Glutamatergic neuron (in vitro differentiated cells): Measurements from ENCODE around the gene MAP3K19. TPM values are rescaled to one million over a fixed set of nuclear protein-coding genes. Genes with fewer than 3 reads are reported as not detected.

Experiments used
- DNase-seq: peaks from one replicate; pipeline ENCODE4 v3.0.0; 2022
- H3K27ac Mint-ChIP-seq: one replicate; pipeline ENCODE4 v1.8.0; 2020; ENCODE audit warnings: mild to moderate bottlenecking, mixed read lengths, inconsistent platforms; ENCODE audit not compliant: unreplicated experiment
- H3K27me3 Mint-ChIP-seq: one replicate; pipeline ENCODE4 v1.8.0; 2020; ENCODE audit warnings: mild to moderate bottlenecking, moderate library complexity, mixed read lengths, inconsistent platforms; ENCODE audit not compliant: unreplicated experiment
- H3K36me3 Mint-ChIP-seq: one replicate; pipeline ENCODE4 v1.8.0; 2020; ENCODE audit warnings: mild to moderate bottlenecking, mixed read lengths, inconsistent platforms; ENCODE audit not compliant: unreplicated experiment
- H3K4me1 Mint-ChIP-seq: one replicate; pipeline ENCODE4 v1.8.0; 2020; ENCODE audit warnings: mild to moderate bottlenecking, low read depth, mixed read lengths, inconsistent platforms; ENCODE audit not compliant: unreplicated experiment
- H3K4me3 Mint-ChIP-seq: one replicate; pipeline ENCODE4 v1.8.0; 2020; ENCODE audit warnings: mild to moderate bottlenecking, mixed read lengths, inconsistent platforms; ENCODE audit not compliant: unreplicated experiment
- H3K9me3 Mint-ChIP-seq: one replicate; pipeline ENCODE4 v1.8.0; 2020; ENCODE audit warnings: mild to moderate bottlenecking, moderate library complexity, mixed read lengths, inconsistent platforms; ENCODE audit not compliant: unreplicated experiment
- total RNA-seq: library from RNA; stranded (reverse); fragmentation: NEBNext Ultra II Directional; extraction: Animal tissue kit (Norgen Biotek cat#: 25700); gene quantifications from one replicate; pipeline ENCODE4 v1.2.1, GENCODE V29; 2021; ENCODE audit not compliant: unreplicated experiment
- TF ChIP-seq, protein P1 (sequence below): fragments of 200-600 bp; sonication (generic); IDR thresholded peaks from one replicate; pipeline ENCODE4 v1.5.0; 2021; ENCODE audit not compliant: partially characterized antibody, unreplicated experiment

Gene MAP3K19
- total RNA-seq, 1 donor from 2014 or later, result not detected

DNA sequence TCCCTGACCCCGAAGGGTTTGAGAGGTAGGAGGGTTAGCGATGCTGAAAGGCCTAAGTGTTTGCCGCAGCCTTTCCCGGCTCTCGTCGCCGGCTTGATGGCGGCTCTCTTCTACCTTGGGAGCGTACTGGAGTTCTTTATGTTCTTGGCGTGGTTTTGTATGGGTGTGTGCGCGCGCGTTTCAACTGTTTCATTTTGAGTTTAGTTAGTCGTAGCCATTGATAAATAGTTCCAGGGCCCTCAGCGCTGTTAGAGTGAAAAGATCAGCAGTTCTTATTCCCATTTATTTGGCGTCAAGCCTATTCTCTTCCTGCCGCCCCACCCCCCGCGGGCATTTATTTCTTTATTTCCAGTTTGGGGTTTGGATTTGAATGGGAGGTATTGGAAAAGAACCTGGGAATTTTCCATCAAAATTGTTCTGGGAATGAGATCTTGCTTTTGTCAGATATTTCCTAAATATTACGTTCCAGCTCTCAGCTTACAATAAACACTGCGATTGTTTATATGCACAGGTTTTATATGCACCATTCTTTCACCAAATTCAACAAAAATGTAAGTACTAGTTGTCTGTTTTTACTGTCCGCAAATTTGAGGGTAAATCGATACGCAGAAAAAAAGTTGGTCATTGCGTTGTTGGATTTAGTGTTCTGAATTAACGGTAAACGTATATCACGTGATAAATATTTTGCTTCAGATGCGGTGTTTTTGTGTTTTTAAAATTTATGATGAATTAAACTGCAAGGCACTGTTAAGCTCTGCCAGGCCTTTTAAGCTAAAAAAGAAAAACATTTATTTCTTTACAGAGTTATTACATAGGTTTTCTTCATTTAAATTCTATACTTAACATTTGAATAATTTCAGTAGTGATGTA, 127.7 kb downstream of the MAP3K19 start:
- H3K36me3 Mint-ChIP-seq, result peaks cover 4% of the 10 kb centered on the region
- H3K4me3 Mint-ChIP-seq, result peak overlapping the region; percentile 99
- TF ChIP-seq, protein P1, sequence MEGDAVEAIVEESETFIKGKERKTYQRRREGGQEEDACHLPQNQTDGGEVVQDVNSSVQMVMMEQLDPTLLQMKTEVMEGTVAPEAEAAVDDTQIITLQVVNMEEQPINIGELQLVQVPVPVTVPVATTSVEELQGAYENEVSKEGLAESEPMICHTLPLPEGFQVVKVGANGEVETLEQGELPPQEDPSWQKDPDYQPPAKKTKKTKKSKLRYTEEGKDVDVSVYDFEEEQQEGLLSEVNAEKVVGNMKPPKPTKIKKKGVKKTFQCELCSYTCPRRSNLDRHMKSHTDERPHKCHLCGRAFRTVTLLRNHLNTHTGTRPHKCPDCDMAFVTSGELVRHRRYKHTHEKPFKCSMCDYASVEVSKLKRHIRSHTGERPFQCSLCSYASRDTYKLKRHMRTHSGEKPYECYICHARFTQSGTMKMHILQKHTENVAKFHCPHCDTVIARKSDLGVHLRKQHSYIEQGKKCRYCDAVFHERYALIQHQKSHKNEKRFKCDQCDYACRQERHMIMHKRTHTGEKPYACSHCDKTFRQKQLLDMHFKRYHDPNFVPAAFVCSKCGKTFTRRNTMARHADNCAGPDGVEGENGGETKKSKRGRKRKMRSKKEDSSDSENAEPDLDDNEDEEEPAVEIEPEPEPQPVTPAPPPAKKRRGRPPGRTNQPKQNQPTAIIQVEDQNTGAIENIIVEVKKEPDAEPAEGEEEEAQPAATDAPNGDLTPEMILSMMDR, result no peak
- H3K9me3 Mint-ChIP-seq, result peaks cover 19% of the 10 kb centered on the region
- peaks cover 10% of the 10 kb centered on the region for H3K27me3 Mint-ChIP-seq
- peak overlapping the region; percentile 99 for H3K27ac Mint-ChIP-seq
- H3K4me1 Mint-ChIP-seq, result peaks cover 8% of the 10 kb centered on the region
- DNase-seq, result no peak

DNA sequence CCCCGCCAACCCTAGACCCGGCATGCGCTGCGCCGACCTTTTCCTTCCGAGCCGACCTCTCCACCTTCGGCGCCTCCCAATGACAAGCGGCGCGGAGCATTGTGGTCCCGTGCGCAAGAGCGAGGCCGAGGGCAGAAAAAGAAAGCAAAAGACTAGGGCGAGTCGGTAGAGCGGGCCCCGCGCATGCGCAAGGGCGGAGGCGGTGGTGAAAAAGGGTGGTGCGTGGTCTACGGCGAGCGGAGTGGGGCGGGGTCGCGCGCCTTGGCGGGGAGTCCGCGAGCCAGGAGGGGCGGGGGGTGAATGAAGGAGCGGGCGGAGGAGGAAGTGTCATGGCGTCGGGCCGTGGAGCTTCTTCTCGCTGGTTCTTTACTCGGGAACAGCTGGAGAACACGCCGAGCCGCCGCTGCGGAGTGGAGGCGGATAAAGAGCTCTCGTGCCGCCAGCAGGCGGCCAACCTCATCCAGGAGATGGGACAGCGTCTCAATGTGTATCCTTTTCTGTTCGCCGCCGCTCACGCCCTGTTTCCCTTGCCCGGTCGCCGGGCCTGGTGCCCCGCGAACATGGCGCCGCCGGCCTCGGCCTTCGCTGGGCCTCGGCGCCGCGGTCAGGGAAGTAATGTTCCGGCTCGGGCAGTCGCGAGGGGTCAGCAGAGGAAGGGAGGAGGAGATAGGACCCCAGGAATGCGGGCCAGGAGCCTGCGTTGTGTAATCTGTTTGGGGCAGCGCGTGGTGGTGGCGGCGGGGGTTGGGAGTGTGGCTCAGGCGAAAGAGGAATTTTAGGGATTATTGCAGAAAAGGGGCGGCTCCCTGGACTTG, 128.5 kb downstream of the MAP3K19 start, which contains the start of gene CCNT2:
CCNT2 (plus strand) TSS at position 297 of the 815 bp plus-strand sequence; CDS start at position 330, 33 bp downstream.
- Mint-ChIP-seq H3K4me3 (peak within 1 kb of the TSS; percentile 99), H3K4me1 (peaks cover 8% of the 10 kb centered on the region), H3K27me3 (peaks cover 10% of the 10 kb centered on the region), H3K36me3 (peaks cover 5% of the 10 kb centered on the region), H3K27ac (peak within 1 kb of the TSS; percentile 99), H3K9me3 (peaks cover 19% of the 10 kb centered on the region)
- peak; percentile 100 for DNase-seq
- TF ChIP-seq, protein P1, result no peak

DNA sequence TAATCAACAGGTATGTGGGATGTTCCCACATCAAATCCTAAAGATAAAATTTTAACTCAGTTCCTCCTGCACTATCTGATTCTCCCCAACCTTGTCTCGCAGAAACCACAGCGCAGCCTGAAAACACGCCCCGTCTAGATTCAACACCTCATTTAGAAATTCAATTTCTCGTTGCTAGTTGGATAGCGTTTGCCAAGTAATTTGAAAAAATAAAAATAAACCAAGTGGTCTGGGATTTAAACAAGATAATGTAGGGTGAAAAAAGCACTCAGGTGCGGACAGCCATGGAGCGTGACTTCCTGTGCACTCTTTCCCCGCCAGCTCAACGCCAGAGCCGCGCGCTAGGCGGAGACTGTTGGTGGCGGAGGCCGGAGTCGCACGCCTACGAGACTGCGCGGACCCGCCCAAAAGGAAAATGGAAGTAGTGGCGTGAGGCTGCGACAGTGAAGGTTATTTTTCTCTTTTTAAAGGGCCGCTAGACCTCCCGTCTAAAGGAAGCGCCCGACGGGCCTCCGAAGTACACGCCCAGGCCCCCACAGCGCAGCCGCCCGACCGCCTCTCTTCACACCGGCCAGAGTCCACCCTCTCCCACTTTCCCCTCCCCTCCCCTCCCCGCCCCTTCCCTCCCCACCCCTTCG, 129.2 kb downstream of the MAP3K19 start:
- Mint-ChIP-seq H3K27me3 (peaks cover 12% of the 10 kb centered on the region), H3K36me3 (peaks cover 12% of the 10 kb centered on the region), H3K9me3 (peaks cover 19% of the 10 kb centered on the region), H3K4me3 (peak overlapping the region; percentile 99), H3K4me1 (peaks cover 8% of the 10 kb centered on the region), H3K27ac (peak overlapping the region; percentile 89)
- TF ChIP-seq, protein P1, result no peak
- peak; percentile 85 for DNase-seq

GRCh38 chr2:134917360-134917865, 129.8 kb downstream of the MAP3K19 start:
- H3K27ac Mint-ChIP-seq, result peak overlapping the region; percentile 89
- peaks cover 12% of the 10 kb centered on the region for H3K36me3 Mint-ChIP-seq
- H3K4me1 Mint-ChIP-seq, result peaks cover 5% of the 10 kb centered on the region
- H3K27me3 Mint-ChIP-seq, result peaks cover 12% of the 10 kb centered on the region
- DNase-seq, result no peak
- TF ChIP-seq, protein P1, result no peak
- H3K9me3 Mint-ChIP-seq, result peaks cover 21% of the 10 kb centered on the region
- H3K4me3 Mint-ChIP-seq, result peak overlapping the region; percentile 99

Other genes with a start within 250 kb of the MAP3K19 start
- not detected for gene ACMSD, start 208.8 kb downstream of the MAP3K19 start, total RNA-seq
- 70.0 TPM for gene CCNT2, start 128.6 kb downstream of the MAP3K19 start, total RNA-seq
- gene RAB3GAP1, start 4.8 kb upstream of the MAP3K19 start, total RNA-seq, result 30.7 TPM